Mesothelial cell of epicardium (in vitro differentiated cells): ENCODE results near the gene MARCO. TPM values are rescaled to one million over a fixed set of nuclear protein-coding genes. Genes with fewer than 3 reads are reported as not detected.

ENCODE experiments used
- DNase-seq, 2 experiments: peaks; one replicate each; pipeline ENCODE4 v3.0.0; 2021; ENCODE audit warnings: low spot score in 2 of 2; ENCODE audit not compliant: unreplicated experiment in 2 of 2
- H3K27ac Mint-ChIP-seq: 2 replicates; pipeline ENCODE4 v1.8.0; 2021; ENCODE audit warnings: mixed read lengths
- H3K27me3 Mint-ChIP-seq: 2 replicates; pipeline ENCODE4 v1.8.0; 2021; ENCODE audit warnings: low read depth, mixed read lengths
- H3K36me3 Mint-ChIP-seq: 2 replicates; pipeline ENCODE4 v1.8.0; 2021; ENCODE audit warnings: mixed read lengths
- H3K4me1 Mint-ChIP-seq: 2 replicates; pipeline ENCODE4 v1.8.0; 2021; ENCODE audit warnings: mixed read lengths
- H3K4me3 Mint-ChIP-seq: 2 replicates; pipeline ENCODE4 v1.8.0; 2021; ENCODE audit warnings: mild to moderate bottlenecking, moderate library complexity, mixed read lengths
- H3K9me3 Mint-ChIP-seq: 2 replicates; pipeline ENCODE4 v1.8.0; 2021; ENCODE audit warnings: mixed read lengths
- CTCF ChIP-seq: fragments of 200-600 bp; sonication (generic); IDR thresholded peaks from one replicate; pipeline ENCODE4 v1.5.0; 2021; ENCODE audit warnings: antibody characterized with exemption; ENCODE audit not compliant: unreplicated experiment
- total RNA-seq: library from RNA; stranded (reverse); gene quantifications from 3 replicates; pipeline ENCODE4 v1.2.1, GENCODE V29; 2021

The MARCO gene
- 0.22 to 0.41 TPM (median 0.33 TPM) in 3 replicates for total RNA-seq

- Mint-ChIP-seq H3K4me3 (no peak within 1 kb of the TSS), H3K27me3 (peaks cover 34% of the 10 kb centered on the region), H3K4me1 (peaks cover 5% of the 10 kb centered on the region), H3K9me3 (no peaks in the 10 kb centered on the region), H3K27ac (no peak within 1 kb of the TSS), H3K36me3 (no peaks in the 10 kb centered on the region)
- no peak for TF ChIP-seq CTCF
- DNase-seq, result no peak
These were observed at the start of gene MARCO for GRCh38 chr2:118942031-118942430. MARCO (plus strand) TSS chr2:118942194; CDS start chr2:118942301, 107 bp downstream.

GRCh38 chr2:118893100-118893499, 48.9 kb upstream of the MARCO start:
- peaks cover 8% of the 10 kb centered on the region for H3K27me3 Mint-ChIP-seq
- no peaks in the 10 kb centered on the region for H3K4me1 Mint-ChIP-seq
- H3K27ac Mint-ChIP-seq, result no peak overlapping the region
- H3K4me3 Mint-ChIP-seq, result no peak overlapping the region
- DNase-seq, result no peak
- H3K36me3 Mint-ChIP-seq, result no peaks in the 10 kb centered on the region
- peaks cover 24% of the 10 kb centered on the region for H3K9me3 Mint-ChIP-seq
- TF ChIP-seq CTCF, result no peak

GRCh38 chr2:118902266-118903028, 39.5 kb upstream of the MARCO start:
- Mint-ChIP-seq H3K4me1 (no peaks in the 10 kb centered on the region), H3K36me3 (no peaks in the 10 kb centered on the region), H3K27ac (no peak overlapping the region), H3K9me3 (peaks cover 3% of the 10 kb centered on the region), H3K4me3 (no peak overlapping the region), H3K27me3 (peaks cover 5% of the 10 kb centered on the region)
- no peak for TF ChIP-seq CTCF
- DNase-seq, result no peak

- no peak overlapping the region for H3K27ac Mint-ChIP-seq
- H3K4me1 Mint-ChIP-seq, result no peaks in the 10 kb centered on the region
- no peak overlapping the region for H3K4me3 Mint-ChIP-seq
- no peak for TF ChIP-seq CTCF
- H3K36me3 Mint-ChIP-seq, result no peaks in the 10 kb centered on the region
- H3K27me3 Mint-ChIP-seq, result peaks cover 5% of the 10 kb centered on the region
- peaks cover 3% of the 10 kb centered on the region for H3K9me3 Mint-ChIP-seq
- no peak for DNase-seq
These were observed 39.0 kb upstream of the MARCO start for GRCh38 chr2:118903029-118903351.

GRCh38 chr2:118903551-118904479, 38.2 kb upstream of the MARCO start:
- DNase-seq, result no peak
- H3K27me3 Mint-ChIP-seq, result peaks cover 5% of the 10 kb centered on the region

More at GRCh38 chr2:118903551-118904479, 38.2 kb upstream of the MARCO start:
- H3K9me3 Mint-ChIP-seq, result peaks cover 3% of the 10 kb centered on the region
- no peak overlapping the region for H3K4me3 Mint-ChIP-seq
- H3K36me3 Mint-ChIP-seq, result no peaks in the 10 kb centered on the region
- no peaks in the 10 kb centered on the region for H3K4me1 Mint-ChIP-seq
- no peak for TF ChIP-seq CTCF
- H3K27ac Mint-ChIP-seq, result no peak overlapping the region
